OCI-LY1 (cell line): ENCODE results near the gene BABAM2.

Experiments used
- H2AFZ ChIP-seq: fragments of 200-600 bp; sonication (generic), shearing (Covaris generic); 2 replicates; pipeline ENCODE4 v1.6.0; 2014; ENCODE audit warnings: antibody characterized with exemption, mild to moderate bottlenecking, low read length
- H3F3A ChIP-seq: fragments of 200-600 bp; sonication (generic), shearing (Covaris generic); 2 replicates; pipeline ENCODE4 v1.6.0; 2014; ENCODE audit warnings: mild to moderate bottlenecking, antibody characterized with exemption, low read length, moderate library complexity; ENCODE audit not compliant: insufficient read depth
- H3K27ac ChIP-seq: fragments of 200-600 bp; sonication (generic); 2 replicates; pipeline ENCODE4 v1.5.1; 2014; ENCODE audit warnings: low read length, mixed run types, mild to moderate bottlenecking, low read depth; ENCODE audit not compliant: poor library complexity, severe bottlenecking
- H3K27me3 ChIP-seq: fragments of 200-600 bp; sonication (generic); 2 replicates; pipeline ENCODE4 v1.6.0; 2014; ENCODE audit warnings: antibody characterized with exemption, mild to moderate bottlenecking, low read length, moderate library complexity; ENCODE audit not compliant: insufficient read depth
- H3K36me3 ChIP-seq: fragments of 200-600 bp; sonication (generic); 2 replicates; pipeline ENCODE4 v1.6.1; 2014; ENCODE audit warnings: mild to moderate bottlenecking, antibody characterized with exemption, low read length, moderate library complexity, mixed read lengths; ENCODE audit not compliant: insufficient read depth
- H3K4me1 ChIP-seq: fragments of 200-600 bp; sonication (generic); 2 replicates; pipeline ENCODE4 v1.5.1; 2014; ENCODE audit warnings: mild to moderate bottlenecking, low read length, moderate library complexity; ENCODE audit not compliant: insufficient read depth, severe bottlenecking
- H3K4me2 ChIP-seq: fragments of 200-600 bp; sonication (generic), shearing (Covaris generic); 2 replicates; pipeline ENCODE4 v1.6.1; 2014; ENCODE audit warnings: low read length
- H3K4me3 ChIP-seq: fragments of 200-600 bp; sonication (generic); 2 replicates; pipeline ENCODE4 v1.5.1; 2014; ENCODE audit warnings: low read length, low read depth, mild to moderate bottlenecking, mixed read lengths; ENCODE audit not compliant: poor library complexity, severe bottlenecking
- H3K79me2 ChIP-seq: fragments of 200-600 bp; shearing (Covaris generic); 2 replicates; pipeline ENCODE4 v1.6.1; 2016; ENCODE audit warnings: mixed run types, low read length, mixed read lengths; ENCODE audit not compliant: insufficient read depth
- H3K9ac ChIP-seq: fragments of 200-600 bp; sonication (generic), shearing (Covaris generic); 2 replicates; pipeline ENCODE4 v1.6.1; 2014; ENCODE audit warnings: mild to moderate bottlenecking, low read length, mixed read lengths
- H3K9me2 ChIP-seq: fragments of 200-600 bp; sonication (generic), shearing (Covaris generic); 2 replicates; pipeline ENCODE4 v1.6.1; 2014; ENCODE audit warnings: low read depth, mild to moderate bottlenecking, low read length, mixed read lengths
- H3K9me3 ChIP-seq: fragments of 200-600 bp; shearing (Covaris generic); 2 replicates; pipeline ENCODE4 v1.6.1; 2014; ENCODE audit warnings: low read length, mixed read lengths
- H4K20me1 ChIP-seq: fragments of 200-600 bp; sonication (generic), shearing (Covaris generic); 2 replicates; pipeline ENCODE4 v1.6.0; 2016; ENCODE audit warnings: mild to moderate bottlenecking, low read length; ENCODE audit not compliant: insufficient read depth
- CTCF ChIP-seq: fragments of 200-600 bp; sonication (generic), shearing (Covaris generic); IDR thresholded peaks from 2 replicates; pipeline ENCODE4 v1.5.1; 2017; ENCODE audit warnings: mild to moderate bottlenecking, antibody characterized with exemption, low read length, moderate library complexity, mixed read lengths
- EZH2 ChIP-seq: fragments of 200-600 bp; sonication (generic), shearing (Covaris generic); IDR thresholded peaks from 2 replicates; pipeline ENCODE4 v1.8.0; 2017; ENCODE audit warnings: borderline replicate concordance, mixed run types, mild to moderate bottlenecking, antibody characterized with exemption, low read length, moderate library complexity, mixed read lengths

The BABAM2 gene

GRCh38 chr2:28281739-28282138 is 391.2 kb downstream of the BABAM2 start:
- no peak for TF ChIP-seq CTCF
- TF ChIP-seq EZH2: no peak
- Histone ChIP-seq H3K9me3 (no peaks in the 10 kb centered on the region), H4K20me1 (no peaks in the 10 kb centered on the region)

GRCh38 chr2:28282248-28282647 is 391.7 kb downstream of the BABAM2 start:
- Histone ChIP-seq H3K4me3 (no peak overlapping the region), H3K4me1 (no peaks in the 10 kb centered on the region), H3K36me3 (no peaks in the 10 kb centered on the region), H3K27ac (no peak overlapping the region), H3K9me3 (no peaks in the 10 kb centered on the region), H3K79me2 (no peaks in the 10 kb centered on the region), H3K4me2 (no peak overlapping the region), H3K27me3 (no peaks in the 10 kb centered on the region), H3K9me2 (no peaks in the 10 kb centered on the region), H3K9ac (no peak overlapping the region), H2AFZ (no peak overlapping the region), H3F3A (no peaks in the 10 kb centered on the region), H4K20me1 (no peaks in the 10 kb centered on the region)
- TF ChIP-seq EZH2 (no peak), CTCF (no peak)

More at GRCh38 chr2:28281739-28282138, 391.2 kb downstream of the BABAM2 start:
- Histone ChIP-seq H3K9me2 (no peaks in the 10 kb centered on the region), H3K9ac (no peak overlapping the region), H3K4me1 (no peaks in the 10 kb centered on the region), H3K27ac (no peak overlapping the region), H3K79me2 (no peaks in the 10 kb centered on the region), H3K36me3 (no peaks in the 10 kb centered on the region), H2AFZ (no peak overlapping the region), H3F3A (no peaks in the 10 kb centered on the region), H3K4me3 (no peak overlapping the region), H3K27me3 (no peaks in the 10 kb centered on the region), H3K4me2 (no peak overlapping the region)

- Histone ChIP-seq H3K9me3 (no peaks in the 10 kb centered on the region), H2AFZ (no peak overlapping the region), H3K4me3 (no peak overlapping the region), H3K27me3 (no peaks in the 10 kb centered on the region), H4K20me1 (no peaks in the 10 kb centered on the region), H3K9ac (no peak overlapping the region), H3F3A (no peaks in the 10 kb centered on the region), H3K4me2 (no peak overlapping the region), H3K27ac (no peak overlapping the region), H3K4me1 (no peaks in the 10 kb centered on the region), H3K36me3 (no peaks in the 10 kb centered on the region), H3K9me2 (no peaks in the 10 kb centered on the region), H3K79me2 (no peaks in the 10 kb centered on the region)
- TF ChIP-seq EZH2 (no peak), CTCF (no peak)
Measured at GRCh38 chr2:28282861-28283646, 392.5 kb downstream of the BABAM2 start.
